ENCODE results near the gene SETD2.
A peak's percentile ranks its signal among the peaks of the same experiment; 100 is the strongest.
"Not testable (repeated sequence)": the region's sequence is repeated elsewhere in the genome, so short reads cannot be mapped to it uniquely, and the experiment has no call there.

Gene SETD2

GRCh38 chr3:47164007-47164881, at the start of gene SETD2:
Gene SETD2 (minus strand): TSS chr3:47164113. CDS start chr3:47163924, 189 bp downstream.
- peak; percentile 65 to 73 for DNase-seq (ENCODE audit: low read depth in 2 of 2, low spot score in 1 of 2)

GRCh38 chr3:47210863-47211405, 47.0 kb upstream of the SETD2 start:
- no peak for DNase-seq (ENCODE audit: low read depth in 2 of 2, low spot score in 1 of 2)

- not testable (repeated sequence) for DNase-seq (ENCODE audit: low read depth in 2 of 2, low spot score in 1 of 2)
Observed at GRCh38 chr3:47206022-47206421, 42.1 kb upstream of the SETD2 start.

GRCh38 chr3:47204875-47205274, 41.0 kb upstream of the SETD2 start:
- no peak for DNase-seq (ENCODE audit: low read depth in 2 of 2, low spot score in 1 of 2)

- DNase-seq (ENCODE audit: low read depth in 2 of 2, low spot score in 1 of 2): no peak
Observed at GRCh38 chr3:47202542-47202941, 38.6 kb upstream of the SETD2 start.

GRCh38 chr3:47197287-47197686, 33.4 kb upstream of the SETD2 start:
- DNase-seq (ENCODE audit: low read depth in 2 of 2, low spot score in 1 of 2): no peak

GRCh38 chr3:47194994-47195393, 31.1 kb upstream of the SETD2 start:
- no peak for DNase-seq (ENCODE audit: low read depth in 2 of 2, low spot score in 1 of 2)

- no peak for DNase-seq (ENCODE audit: low read depth in 2 of 2, low spot score in 1 of 2)
Observed at GRCh38 chr3:47193871-47194859, 30.3 kb upstream of the SETD2 start.

- DNase-seq (ENCODE audit: low read depth in 2 of 2, low spot score in 1 of 2): no peak
Observed at GRCh38 chr3:47186285-47186684, 22.4 kb upstream of the SETD2 start.

- not testable (repeated sequence) for DNase-seq (ENCODE audit: low read depth in 2 of 2, low spot score in 1 of 2)
Observed at GRCh38 chr3:47181685-47182084, 17.8 kb upstream of the SETD2 start.

- DNase-seq (ENCODE audit: low read depth in 2 of 2, low spot score in 1 of 2): not testable (repeated sequence)
Observed at GRCh38 chr3:47180011-47180410, 16.1 kb upstream of the SETD2 start.

- no peak for DNase-seq (ENCODE audit: low read depth in 2 of 2, low spot score in 1 of 2)
Observed at GRCh38 chr3:47176582-47176981, 12.7 kb upstream of the SETD2 start.

- peak; percentile 10 to 22 for DNase-seq (ENCODE audit: low read depth in 2 of 2, low spot score in 1 of 2)
Observed at GRCh38 chr3:47163169-47164006, 525 bp downstream of the SETD2 start.

- no peak for DNase-seq (ENCODE audit: low read depth in 2 of 2, low spot score in 1 of 2)
Observed at GRCh38 chr3:47162697-47163168, 1.2 kb downstream of the SETD2 start.

GRCh38 chr3:47161983-47162696, 1.8 kb downstream of the SETD2 start:
- no peak for DNase-seq (ENCODE audit: low read depth in 2 of 2, low spot score in 1 of 2)

GRCh38 chr3:47159820-47160219, 4.1 kb downstream of the SETD2 start:
- no peak for DNase-seq (ENCODE audit: low read depth in 2 of 2, low spot score in 1 of 2)

GRCh38 chr3:47158208-47158607, 5.7 kb downstream of the SETD2 start:
- DNase-seq (ENCODE audit: low read depth in 2 of 2, low spot score in 1 of 2): no peak

- no peak for DNase-seq (ENCODE audit: low read depth in 2 of 2, low spot score in 1 of 2)
Observed at GRCh38 chr3:47156396-47156795, 7.5 kb downstream of the SETD2 start.

- DNase-seq (ENCODE audit: low read depth in 2 of 2, low spot score in 1 of 2): no peak
Observed at GRCh38 chr3:47152578-47152977, 11.3 kb downstream of the SETD2 start.

- no peak for DNase-seq (ENCODE audit: low read depth in 2 of 2, low spot score in 1 of 2)
Observed at GRCh38 chr3:47151836-47152235, 12.1 kb downstream of the SETD2 start.

Measured in stimulated activated CD8-positive, alpha-beta memory T cell treated with anti-CD3 and anti-CD28 coated beads, Interleukin-4, amount 100 ng/mL, for 4 hours (primary cell).